Suprapubic skin (tissue), 4 donors: ENCODE data around the gene MEOX2. TPM values are rescaled to one million over a fixed set of nuclear protein-coding genes. Genes with fewer than 3 reads are reported as not detected.

Source experiments
- DNase-seq, 2 donors: peaks; one replicate each; pipeline ENCODE4 v3.0.0-alpha.2; 2019; ENCODE audit warnings: low spot score in 2 of 2
- H3K27ac ChIP-seq: fragments of 200-600 bp; sonication (generic); one replicate; pipeline ENCODE4 v1.5.1; 2019
- H3K27me3 ChIP-seq: fragments of 200-600 bp; sonication (generic); one replicate; pipeline ENCODE4 v1.5.1; 2019
- H3K36me3 ChIP-seq: fragments of 200-600 bp; sonication (generic); one replicate; pipeline ENCODE4 v1.5.1; 2019
- H3K4me1 ChIP-seq: fragments of 200-600 bp; sonication (generic); one replicate; pipeline ENCODE4 v1.5.1; 2019
- H3K4me3 ChIP-seq: fragments of 200-600 bp; sonication (generic); one replicate; pipeline ENCODE4 v1.5.1; 2019; ENCODE audit warnings: mild to moderate bottlenecking
- H3K9me3 ChIP-seq: fragments of 200-600 bp; sonication (generic); one replicate; pipeline ENCODE4 v1.5.1; 2019
- CTCF ChIP-seq, 2 donors: fragments of 200-600 bp in 1 of 2; fragments of 450-650 bp in 1 of 2; sonication (generic) in 1 of 2; IDR thresholded peaks; one replicate each; pipeline ENCODE4 v1.5.1; 2016 to 2019; ENCODE audit warnings: antibody characterized with exemption in 2 of 2, mild to moderate bottlenecking in 1 of 2, moderate library complexity in 1 of 2
- EP300 ChIP-seq: sonication (generic); formaldehyde crosslinking; IDR thresholded peaks from one replicate; pipeline ENCODE4 v1.6.1; 2017; ENCODE audit warnings: antibody characterized with exemption
- POLR2A ChIP-seq, 2 donors: fragments of 450-650 bp; IDR thresholded peaks; one replicate each; pipeline ENCODE4 v1.6.1; 2017; ENCODE audit warnings: antibody characterized with exemption in 2 of 2, mild to moderate bottlenecking in 2 of 2, moderate library complexity in 2 of 2
- POLR2AphosphoS5 ChIP-seq, 3 donors: sonication (generic); formaldehyde crosslinking; IDR thresholded peaks; one replicate each; pipeline ENCODE4 v1.6.1; 2017; ENCODE audit warnings: antibody characterized with exemption in 3 of 3
- WGBS: methylation state at CpG from one replicate; pipeline ENCODE4 v1.1.5; 2018; 5-methylcytosine and 5-hydroxymethylcytosine counted together
- total RNA-seq, 4 donors: library from RNA; depleted of rRNA; stranded (reverse); fragments of >200 nt; gene quantifications; one replicate each; pipeline ENCODE4 v1.1.0, GENCODE V29; 2016

MEOX2 gene
- total RNA-seq, 4 donors from 2014 or later = 1.0 to 8.9 (median 3.0) TPM

- Histone ChIP-seq H3K9me3 (no peaks in the 10 kb centered on the region), H3K36me3 (no peaks in the 10 kb centered on the region), H3K4me1 (peaks cover 3% of the 10 kb centered on the region), H3K27me3 (no peaks in the 10 kb centered on the region), H3K4me3 (no peak overlapping the region), H3K27ac (no peak overlapping the region)
- 56% methylated on average over 1 of the region's 1 CpG for WGBS
- TF ChIP-seq POLR2A (IDR thresholded peaks at IDR 0.05) (no peak), POLR2AphosphoS5 (IDR thresholded peaks at IDR 0.05) (no peak), CTCF (IDR thresholded peaks at IDR 0.05) (no peak), EP300 (no peak)
- DNase-seq = no peak
These were observed 32.8 kb upstream of the MEOX2 start for GRCh38 chr7:15719311-15719710.

GRCh38 chr7:15715435-15715834 lies 29.0 kb upstream of the MEOX2 start:
- H3K4me1 ChIP-seq = no peaks in the 10 kb centered on the region
- 70% methylated on average over 2 of the region's 2 CpGs for WGBS

GRCh38 chr7:15709978-15710377 lies 23.5 kb upstream of the MEOX2 start:
- H3K4me3 ChIP-seq = no peak overlapping the region
- no peak for DNase-seq
- H3K27me3 ChIP-seq = no peaks in the 10 kb centered on the region
- no peaks in the 10 kb centered on the region for H3K36me3 ChIP-seq
- H3K9me3 ChIP-seq = no peaks in the 10 kb centered on the region
- no peaks in the 10 kb centered on the region for H3K4me1 ChIP-seq
- no peak overlapping the region for H3K27ac ChIP-seq
- 78% methylated on average over 3 of the region's 3 CpGs for WGBS
- TF ChIP-seq EP300 (no peak), CTCF (IDR thresholded peaks at IDR 0.05) (no peak), POLR2A (IDR thresholded peaks at IDR 0.05) (no peak), POLR2AphosphoS5 (IDR thresholded peaks at IDR 0.05) (no peak)

More at GRCh38 chr7:15715435-15715834, 29.0 kb upstream of the MEOX2 start:
- DNase-seq = no peak
- Histone ChIP-seq H3K36me3 (no peaks in the 10 kb centered on the region), H3K9me3 (no peaks in the 10 kb centered on the region), H3K27me3 (no peaks in the 10 kb centered on the region), H3K27ac (no peak overlapping the region), H3K4me3 (no peak overlapping the region)
- no peak for TF ChIP-seq POLR2AphosphoS5 (IDR thresholded peaks at IDR 0.05)
- no peak for TF ChIP-seq EP300
- TF ChIP-seq POLR2A (IDR thresholded peaks at IDR 0.05) = no peak
- TF ChIP-seq CTCF (IDR thresholded peaks at IDR 0.05) = no peak

- 45% methylated on average over 1 of the region's 1 CpG for WGBS
- Histone ChIP-seq H3K4me1 (no peaks in the 10 kb centered on the region), H3K27me3 (no peaks in the 10 kb centered on the region), H3K9me3 (no peaks in the 10 kb centered on the region), H3K36me3 (no peaks in the 10 kb centered on the region), H3K27ac (no peak overlapping the region), H3K4me3 (no peak overlapping the region)
- no peak for TF ChIP-seq POLR2A (IDR thresholded peaks at IDR 0.05)
- TF ChIP-seq POLR2AphosphoS5 (IDR thresholded peaks at IDR 0.05) = no peak
- no peak for TF ChIP-seq EP300
- TF ChIP-seq CTCF (IDR thresholded peaks at IDR 0.05) = no peak
- no peak for DNase-seq
These were observed 21.1 kb upstream of the MEOX2 start for GRCh38 chr7:15707570-15707969.

GRCh38 chr7:15703732-15704131 lies 17.2 kb upstream of the MEOX2 start:
- 73% methylated on average over 1 of the region's 1 CpG for WGBS
- TF ChIP-seq EP300 (no peak), CTCF (IDR thresholded peaks at IDR 0.05) (no peak), POLR2A (IDR thresholded peaks at IDR 0.05) (no peak), POLR2AphosphoS5 (IDR thresholded peaks at IDR 0.05) (no peak)
- H3K4me1 ChIP-seq = no peaks in the 10 kb centered on the region
- no peak for DNase-seq
- no peaks in the 10 kb centered on the region for H3K9me3 ChIP-seq
- H3K27me3 ChIP-seq = no peaks in the 10 kb centered on the region
- H3K36me3 ChIP-seq = no peaks in the 10 kb centered on the region
- no peak overlapping the region for H3K27ac ChIP-seq
- H3K4me3 ChIP-seq = no peak overlapping the region
